Measurements from ENCODE around the gene SYNJ2. TPM values are rescaled to one million over a fixed set of nuclear protein-coding genes. Genes with fewer than 3 reads are reported as not detected.

The SYNJ2 gene
- polyA plus RNA-seq, 6 donors from 2014 or later = 2.4 to 9.5 (median 4.7) TPM

GRCh38 chr6:157978021-157978783, 3.5 kb upstream of the SYNJ2 start:
- peak overlapping the region in 1 of 8 donors; percentile 50 for H3K4me3 Mint-ChIP-seq
- H3K27ac Mint-ChIP-seq = peak overlapping the region in 1 of 6 donors; percentile 48
- H3K27me3 Mint-ChIP-seq = peaks cover 7 to 13% (median 9%) of the 10 kb centered on the region in 3 donors

DNA sequence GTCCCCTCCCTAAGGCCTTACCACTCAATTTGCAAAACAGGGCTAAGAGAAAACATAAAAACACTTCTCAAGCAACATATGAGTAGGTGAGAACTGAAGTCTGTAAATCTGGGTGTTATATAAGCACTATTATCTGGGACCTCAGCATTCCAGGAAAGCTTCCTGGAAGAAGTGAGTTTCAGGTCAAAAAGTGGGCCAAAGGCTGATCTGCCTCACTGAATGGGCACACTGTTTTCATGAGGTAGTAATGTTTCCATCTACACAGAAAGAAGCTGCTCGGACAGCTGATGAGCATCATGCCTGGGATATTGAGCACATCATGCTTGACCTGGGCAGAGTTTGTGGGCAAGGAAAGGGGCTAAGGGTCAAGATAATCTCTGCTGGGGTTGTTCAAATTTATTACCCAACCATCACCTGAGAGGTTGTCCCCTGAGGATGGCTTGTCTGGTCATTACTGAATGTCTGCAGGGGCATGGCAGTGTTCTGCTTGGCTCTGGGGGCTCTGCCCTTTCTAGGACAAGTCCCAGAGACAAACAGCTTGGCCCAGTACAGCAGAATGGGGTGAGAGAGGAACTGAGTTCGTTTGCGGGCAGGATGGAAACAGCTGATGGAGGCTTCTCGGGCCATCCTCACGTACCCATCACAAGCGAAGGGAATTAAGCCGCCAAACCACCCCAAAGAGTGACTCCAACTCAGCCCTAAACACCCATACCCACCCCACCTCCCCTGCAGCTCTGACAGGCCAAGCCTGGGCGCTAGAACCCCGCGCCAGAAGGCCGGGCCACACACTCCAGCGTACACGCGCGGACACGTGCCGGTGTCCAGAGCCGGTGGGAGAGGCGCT, 1.2 kb upstream of the SYNJ2 start:
- Mint-ChIP-seq H3K27ac (peak overlapping the region in 4 of 6 donors; percentile 4 to 92 (median 58)), H3K4me1 (peaks cover 14 to 46% (median 39%) of the 10 kb centered on the region in 3 donors), H3K9me3 (no peaks in the 10 kb centered on the region), H3K36me3 (no peaks in the 10 kb centered on the region), H3K4me3 (peak overlapping the region; percentile 78 to 95 (median 88)), H3K27me3 (peaks cover 0 to 5% (median 0%) of the 10 kb centered on the region in 3 donors)
- ATAC-seq (ENCODE audit: low read depth in 2 of 2) (peak; percentile 13 to 17), DNase-seq (peak; percentile 25)

More at GRCh38 chr6:157978021-157978783, 3.5 kb upstream of the SYNJ2 start:
- Mint-ChIP-seq H3K9me3 (no peaks in the 10 kb centered on the region), H3K36me3 (no peaks in the 10 kb centered on the region), H3K4me1 (peaks cover 10 to 31% (median 30%) of the 10 kb centered on the region in 3 donors)
- DNase-seq (no peak), ATAC-seq (ENCODE audit: low read depth in 2 of 2) (no peak)

DNA sequence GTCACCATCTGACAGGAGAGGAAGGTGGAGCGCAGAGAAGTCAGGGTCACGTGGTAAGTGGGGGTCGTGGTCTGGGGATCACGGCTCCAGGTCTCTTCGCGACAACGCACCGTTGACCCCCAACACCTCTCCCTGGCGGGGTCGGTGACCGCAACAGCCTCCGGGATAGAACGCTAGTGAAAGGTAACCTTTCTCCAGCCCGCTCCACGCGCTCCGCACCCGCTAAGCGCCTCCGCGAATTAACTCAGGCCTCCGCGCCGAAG, 600 bp upstream of the SYNJ2 start:
- Mint-ChIP-seq H3K36me3 (no peaks in the 10 kb centered on the region), H3K27ac (peak overlapping the region in 4 of 6 donors; percentile 26 to 68 (median 53)), H3K4me3 (peak overlapping the region; percentile 78 to 95 (median 88)), H3K4me1 (peaks cover 14 to 46% (median 39%) of the 10 kb centered on the region in 3 donors), H3K9me3 (no peaks in the 10 kb centered on the region), H3K27me3 (peaks cover 0 to 5% (median 0%) of the 10 kb centered on the region in 3 donors)
- ATAC-seq (ENCODE audit: low read depth in 2 of 2) (peak; percentile 19 to 20), DNase-seq (no peak)

DNA sequence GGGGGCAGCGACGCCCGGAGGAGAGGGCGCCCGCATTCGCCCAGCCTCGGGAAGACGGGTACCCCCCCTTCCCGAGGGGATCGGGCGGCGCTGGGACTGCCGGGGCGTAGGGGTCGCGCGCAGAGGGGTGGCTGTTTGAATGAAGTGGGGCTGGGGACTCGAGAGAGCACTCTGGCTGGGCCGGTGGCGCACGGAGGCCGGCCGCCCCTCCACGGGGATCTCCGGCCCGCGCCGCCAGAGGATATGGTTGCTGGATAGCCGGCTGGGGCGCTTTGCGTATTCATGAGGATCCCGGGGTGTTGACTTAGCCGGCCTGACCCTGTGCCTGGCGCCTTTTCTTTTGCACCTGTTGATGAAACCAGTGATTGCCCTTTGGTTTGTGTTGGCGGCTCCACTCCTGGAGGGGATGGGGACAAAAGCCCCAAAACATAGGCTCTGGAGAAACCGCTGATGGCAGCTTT, 469 bp downstream of the SYNJ2 start:
- DNase-seq (peak; percentile 24), ATAC-seq (ENCODE audit: low read depth in 2 of 2) (peak; percentile 28 to 40)
- Mint-ChIP-seq H3K9me3 (no peaks in the 10 kb centered on the region), H3K4me3 (peak overlapping the region; percentile 78 to 94 (median 88)), H3K27me3 (peaks cover 0 to 5% (median 0%) of the 10 kb centered on the region in 3 donors), H3K27ac (peak overlapping the region in 5 of 6 donors; percentile 27 to 91 (median 49)), H3K36me3 (no peaks in the 10 kb centered on the region), H3K4me1 (peaks cover 14 to 46% (median 39%) of the 10 kb centered on the region in 3 donors)

- H3K27me3 Mint-ChIP-seq = no peaks in the 10 kb centered on the region
- H3K4me1 Mint-ChIP-seq = peaks cover 14 to 46% (median 39%) of the 10 kb centered on the region in 3 donors
- H3K27ac Mint-ChIP-seq = peak overlapping the region in 5 of 6 donors; percentile 27 to 91 (median 78)
- H3K4me3 Mint-ChIP-seq = peak overlapping the region; percentile 78 to 94 (median 88)
- no peaks in the 10 kb centered on the region for H3K9me3 Mint-ChIP-seq
- DNase-seq (no peak), ATAC-seq (ENCODE audit: low read depth in 2 of 2) (no peak)
- H3K36me3 Mint-ChIP-seq = no peaks in the 10 kb centered on the region
These were observed 1.1 kb downstream of the SYNJ2 start for GRCh38 chr6:157982563-157983405.

DNA sequence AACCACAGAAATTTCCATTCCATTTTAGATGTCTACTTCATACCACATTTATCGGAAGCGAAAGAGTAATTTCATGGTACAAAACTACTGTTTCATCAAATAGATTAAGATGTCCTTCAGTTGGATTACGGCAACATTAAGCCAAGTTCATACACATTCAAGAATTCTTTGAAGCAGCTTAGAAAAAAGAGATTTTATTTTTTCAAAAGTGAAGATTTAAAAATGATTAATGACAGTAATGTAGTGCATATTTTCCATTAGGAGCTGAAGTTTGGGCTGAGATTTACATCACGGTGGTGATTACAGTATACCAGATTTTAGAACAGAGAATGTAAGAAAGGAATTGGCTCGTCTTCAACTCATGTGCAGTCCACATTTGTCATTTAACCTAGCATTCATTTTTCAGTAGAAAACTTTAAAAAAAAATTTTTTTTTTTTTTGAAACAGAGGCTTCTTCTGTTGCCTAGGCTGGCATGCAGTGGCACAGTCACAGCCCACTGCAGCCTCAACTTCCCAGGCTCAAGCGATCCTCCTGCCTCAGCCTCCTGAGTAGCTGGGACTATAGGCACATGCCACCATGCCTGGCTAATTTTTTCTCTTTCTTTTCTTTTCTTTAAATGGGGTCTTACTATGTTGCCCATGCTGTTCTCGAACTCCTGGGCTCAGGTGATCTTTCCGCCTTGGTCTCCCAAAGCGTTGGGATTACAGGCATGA, 1.9 kb downstream of the SYNJ2 start:
- no peak for DNase-seq
- Mint-ChIP-seq H3K9me3 (no peaks in the 10 kb centered on the region), H3K27me3 (no peaks in the 10 kb centered on the region), H3K27ac (peak overlapping the region in 4 of 6 donors; percentile 9 to 78 (median 30)), H3K4me3 (peak overlapping the region; percentile 78 to 93 (median 86)), H3K36me3 (no peaks in the 10 kb centered on the region), H3K4me1 (peaks cover 14 to 46% (median 39%) of the 10 kb centered on the region in 3 donors)
- no peak for ATAC-seq (ENCODE audit: low read depth in 2 of 2)

DNA sequence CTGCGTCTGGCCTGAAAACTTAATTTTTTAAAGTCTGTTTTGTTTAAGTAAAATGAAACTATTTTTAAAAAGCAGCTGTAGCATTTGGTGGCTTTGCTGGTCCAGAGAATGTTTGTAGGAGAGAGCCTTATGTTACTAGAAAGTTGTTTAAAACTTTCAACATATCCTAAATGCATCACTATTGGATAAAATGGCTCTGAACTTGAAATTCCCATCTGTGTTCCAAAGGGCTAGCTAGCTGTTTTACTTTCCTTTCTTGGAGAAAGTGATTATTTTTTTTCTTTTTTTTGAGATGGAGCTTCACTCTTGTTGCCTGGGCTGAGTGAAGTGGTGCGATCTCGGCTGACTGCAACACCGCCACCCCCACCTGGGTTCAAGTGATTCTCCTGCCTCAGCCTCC, 2.5 kb downstream of the SYNJ2 start:
- H3K9me3 Mint-ChIP-seq = no peaks in the 10 kb centered on the region
- H3K27me3 Mint-ChIP-seq = no peaks in the 10 kb centered on the region
- peaks cover 14 to 46% (median 39%) of the 10 kb centered on the region in 3 donors for H3K4me1 Mint-ChIP-seq
- peak overlapping the region in 3 of 8 donors; percentile 26 to 61 (median 32) for H3K4me3 Mint-ChIP-seq
- H3K36me3 Mint-ChIP-seq = no peaks in the 10 kb centered on the region
- DNase-seq (no peak), ATAC-seq (ENCODE audit: low read depth in 2 of 2) (no peak)
- H3K27ac Mint-ChIP-seq = peak overlapping the region in 2 of 6 donors; percentile 9 to 12

GRCh38 chr6:157984686-157985225, 3.1 kb downstream of the SYNJ2 start:
- DNase-seq (no peak), ATAC-seq (ENCODE audit: low read depth in 2 of 2) (no peak)
- H3K27ac Mint-ChIP-seq = no peak overlapping the region
- H3K27me3 Mint-ChIP-seq = no peaks in the 10 kb centered on the region
- peaks cover 16 to 40% (median 33%) of the 10 kb centered on the region in 3 donors for H3K4me1 Mint-ChIP-seq
- H3K36me3 Mint-ChIP-seq = no peaks in the 10 kb centered on the region
- peak overlapping the region in 3 of 8 donors; percentile 26 to 61 (median 32) for H3K4me3 Mint-ChIP-seq
- no peaks in the 10 kb centered on the region for H3K9me3 Mint-ChIP-seq

- Mint-ChIP-seq H3K9me3 (peaks cover 0 to 2% (median 0%) of the 10 kb centered on the region in 7 donors), H3K27me3 (no peaks in the 10 kb centered on the region), H3K36me3 (no peaks in the 10 kb centered on the region), H3K27ac (peak overlapping the region in 1 of 6 donors; percentile 41), H3K4me1 (peaks cover 20 to 40% (median 32%) of the 10 kb centered on the region in 3 donors), H3K4me3 (peak overlapping the region in 1 of 8 donors; percentile 56)
- ATAC-seq (ENCODE audit: low read depth in 2 of 2) = no peak
- DNase-seq = no peak
These were observed 3.9 kb downstream of the SYNJ2 start for GRCh38 chr6:157985378-157986155.

DNA sequence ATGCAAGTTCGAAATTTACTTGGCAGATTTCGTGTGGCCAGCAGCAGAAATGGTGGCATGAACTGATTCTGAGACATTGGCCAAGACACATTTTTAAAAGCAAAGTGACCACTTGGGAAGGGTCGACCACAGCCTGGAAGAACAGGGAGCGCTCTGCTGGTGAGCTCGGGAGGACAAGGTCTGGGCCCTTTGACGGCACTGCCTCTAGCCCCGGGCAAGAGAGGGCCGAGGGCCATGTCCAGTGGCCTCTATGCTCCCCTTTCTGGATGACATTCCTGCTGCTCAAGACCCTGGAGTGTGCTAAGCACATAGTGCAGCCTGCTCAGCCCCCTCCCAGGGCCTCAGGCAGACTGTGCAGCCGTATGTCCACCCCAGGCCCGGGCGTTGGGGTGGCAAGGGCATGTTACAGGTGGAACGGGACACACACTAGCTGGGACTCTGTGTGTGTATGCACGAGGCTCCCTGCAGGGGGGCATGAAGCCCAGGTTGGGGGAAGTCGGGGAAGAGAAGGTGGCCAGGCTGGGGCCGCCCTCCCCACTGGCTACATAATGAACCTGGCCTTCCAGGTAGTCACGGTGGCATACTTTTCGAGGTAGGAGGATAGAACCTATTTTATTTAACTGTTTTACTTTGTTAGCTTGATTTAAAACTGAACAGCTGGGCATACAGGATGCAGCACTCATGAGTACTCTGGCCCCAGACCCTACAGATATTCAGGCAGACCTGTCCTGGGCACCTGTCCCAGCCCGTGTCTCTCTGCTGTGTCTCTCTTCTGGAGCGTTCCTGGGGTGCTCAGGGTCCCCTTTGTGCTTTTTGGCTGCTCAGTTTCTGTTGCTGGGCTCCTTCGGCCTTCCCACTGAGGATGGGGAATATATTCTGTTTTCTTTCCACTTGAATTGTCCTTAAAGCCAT, 6.4 kb downstream of the SYNJ2 start:
- H3K4me3 Mint-ChIP-seq = no peak overlapping the region
- no peaks in the 10 kb centered on the region for H3K36me3 Mint-ChIP-seq
- peaks cover 0 to 2% (median 0%) of the 10 kb centered on the region in 7 donors for H3K9me3 Mint-ChIP-seq
- H3K4me1 Mint-ChIP-seq = peaks cover 20 to 35% (median 24%) of the 10 kb centered on the region in 3 donors
- H3K27me3 Mint-ChIP-seq = no peaks in the 10 kb centered on the region
- DNase-seq (no peak), ATAC-seq (ENCODE audit: low read depth in 2 of 2) (no peak)
- no peak overlapping the region for H3K27ac Mint-ChIP-seq

DNA sequence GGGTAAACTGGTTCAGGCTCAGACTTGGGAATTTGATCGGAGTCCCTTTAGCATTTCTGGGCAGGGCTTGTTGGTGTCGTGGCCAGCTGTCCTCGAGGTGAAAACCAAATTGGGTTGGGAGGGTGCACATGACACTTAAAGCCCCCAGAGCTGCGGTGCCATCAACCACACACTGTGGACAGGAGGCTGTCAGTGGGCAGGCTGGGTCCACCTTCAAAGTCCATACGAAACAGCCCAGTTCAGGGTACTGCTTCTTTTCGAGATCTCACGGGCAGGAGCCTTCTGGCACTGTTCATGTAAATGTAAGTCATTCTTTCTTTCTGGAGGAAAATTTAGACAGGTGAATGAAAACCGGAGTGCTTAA, 7.0 kb downstream of the SYNJ2 start:
- H3K4me1 Mint-ChIP-seq = peaks cover 15 to 30% (median 19%) of the 10 kb centered on the region in 3 donors
- H3K4me3 Mint-ChIP-seq = no peak overlapping the region
- peaks cover 0 to 2% (median 0%) of the 10 kb centered on the region in 7 donors for H3K9me3 Mint-ChIP-seq
- no peak for DNase-seq
- H3K36me3 Mint-ChIP-seq = no peaks in the 10 kb centered on the region
- H3K27me3 Mint-ChIP-seq = no peaks in the 10 kb centered on the region
- H3K27ac Mint-ChIP-seq = no peak overlapping the region
- no peak for ATAC-seq (ENCODE audit: low read depth in 2 of 2)

All from naive B cell (primary cell).